OCI-LY3 (cell line): ENCODE data around the gene ZCCHC10.

Source experiments
- EZH2phosphoT487 ChIP-seq: fragments of 200-600 bp; shearing (Covaris generic); IDR thresholded peaks from 2 replicates; pipeline ENCODE4 v1.6.1; 2018; ENCODE audit warnings: antibody characterized with exemption, mixed run types, low read depth
- TF ChIP-seq, protein P1 (sequence below): fragments of 200-600, 300-600 bp; sonication (generic); IDR thresholded peaks from 2 replicates; pipeline ENCODE4 v1.5.1; 2014; ENCODE audit warnings: antibody characterized with exemption, low read length, low read depth

- TF ChIP-seq, protein P1, sequence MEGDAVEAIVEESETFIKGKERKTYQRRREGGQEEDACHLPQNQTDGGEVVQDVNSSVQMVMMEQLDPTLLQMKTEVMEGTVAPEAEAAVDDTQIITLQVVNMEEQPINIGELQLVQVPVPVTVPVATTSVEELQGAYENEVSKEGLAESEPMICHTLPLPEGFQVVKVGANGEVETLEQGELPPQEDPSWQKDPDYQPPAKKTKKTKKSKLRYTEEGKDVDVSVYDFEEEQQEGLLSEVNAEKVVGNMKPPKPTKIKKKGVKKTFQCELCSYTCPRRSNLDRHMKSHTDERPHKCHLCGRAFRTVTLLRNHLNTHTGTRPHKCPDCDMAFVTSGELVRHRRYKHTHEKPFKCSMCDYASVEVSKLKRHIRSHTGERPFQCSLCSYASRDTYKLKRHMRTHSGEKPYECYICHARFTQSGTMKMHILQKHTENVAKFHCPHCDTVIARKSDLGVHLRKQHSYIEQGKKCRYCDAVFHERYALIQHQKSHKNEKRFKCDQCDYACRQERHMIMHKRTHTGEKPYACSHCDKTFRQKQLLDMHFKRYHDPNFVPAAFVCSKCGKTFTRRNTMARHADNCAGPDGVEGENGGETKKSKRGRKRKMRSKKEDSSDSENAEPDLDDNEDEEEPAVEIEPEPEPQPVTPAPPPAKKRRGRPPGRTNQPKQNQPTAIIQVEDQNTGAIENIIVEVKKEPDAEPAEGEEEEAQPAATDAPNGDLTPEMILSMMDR = no peak
- TF ChIP-seq EZH2phosphoT487 = no peak
These were observed 24.2 kb upstream of the ZCCHC10 start for GRCh38 chr5:133050521-133050920.
